Hematopoietic multipotent progenitor cell treated with erythropoietin and hydrocortisone succinate and interleukin-3 and kit ligand, for 8 days (in vitro differentiated cells): ENCODE results near the gene LANCL3.
"Not testable (repeated sequence)": the region's sequence is repeated elsewhere in the genome, so short reads cannot be mapped to it uniquely, and the experiment has no call there.

ENCODE experiments used
- DNase-seq: peaks from one replicate; pipeline ENCODE4 v3.0.0-alpha.2; 2015

The LANCL3 gene

DNA sequence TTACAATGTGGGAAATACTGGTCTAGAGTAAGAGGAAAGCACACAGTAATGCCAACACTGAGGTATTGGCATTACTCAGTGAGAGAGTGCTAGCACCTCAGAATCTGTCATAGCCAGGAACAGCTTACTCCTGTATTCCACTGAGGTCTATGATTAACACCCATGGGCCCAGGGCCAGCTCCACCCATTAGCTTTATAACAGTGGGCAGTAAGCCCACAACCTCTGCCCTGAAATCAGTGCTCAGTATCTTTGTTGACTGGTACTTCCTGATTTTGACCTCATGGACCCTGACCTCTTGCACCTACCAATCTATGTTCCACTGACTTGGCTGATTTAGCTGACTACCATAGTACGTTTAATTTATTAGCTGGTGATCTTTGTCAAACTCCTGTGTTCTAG, 56.1 kb downstream of the LANCL3 start:
- peak; percentile 34 for DNase-seq

DNA sequence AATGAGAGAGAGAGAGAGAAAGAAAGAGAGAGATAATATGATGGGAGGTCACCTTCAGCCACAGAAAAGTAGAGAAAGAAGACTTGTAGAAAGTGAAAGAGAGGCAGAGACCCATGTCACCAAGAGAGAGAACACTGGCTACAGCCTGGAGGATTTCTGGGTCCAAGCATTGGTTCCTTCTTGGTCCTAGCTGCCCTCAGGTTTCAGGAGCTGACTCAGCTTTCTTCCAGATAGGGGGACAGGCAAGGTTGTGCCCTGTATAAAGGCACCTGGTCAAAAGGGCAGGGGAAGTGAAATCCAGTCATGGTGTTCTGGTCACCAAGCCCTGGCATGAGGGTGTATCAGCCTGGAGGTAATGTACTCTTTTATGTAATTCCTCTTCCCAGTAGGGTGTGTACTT, 66.6 kb downstream of the LANCL3 start:
- no peak for DNase-seq

DNA sequence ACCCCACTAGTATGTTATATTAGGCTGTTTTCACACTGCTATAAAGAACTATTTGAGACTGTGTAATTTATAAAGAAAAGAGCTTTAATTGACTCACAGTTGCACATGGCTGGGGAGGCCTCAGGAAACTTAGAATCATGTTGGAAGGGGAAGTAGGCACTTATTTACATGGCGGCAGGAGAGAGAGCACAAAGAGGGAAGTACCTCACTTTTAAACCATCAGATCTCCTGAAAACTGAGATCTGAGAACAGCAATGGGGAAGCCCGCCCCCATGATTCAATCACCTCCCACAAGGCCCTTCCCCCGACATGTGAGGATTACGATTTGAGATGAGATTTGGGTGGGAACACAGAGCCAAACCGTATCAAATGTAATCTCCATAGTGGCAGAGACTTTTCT, 68.7 kb downstream of the LANCL3 start:
- DNase-seq = no peak

DNA sequence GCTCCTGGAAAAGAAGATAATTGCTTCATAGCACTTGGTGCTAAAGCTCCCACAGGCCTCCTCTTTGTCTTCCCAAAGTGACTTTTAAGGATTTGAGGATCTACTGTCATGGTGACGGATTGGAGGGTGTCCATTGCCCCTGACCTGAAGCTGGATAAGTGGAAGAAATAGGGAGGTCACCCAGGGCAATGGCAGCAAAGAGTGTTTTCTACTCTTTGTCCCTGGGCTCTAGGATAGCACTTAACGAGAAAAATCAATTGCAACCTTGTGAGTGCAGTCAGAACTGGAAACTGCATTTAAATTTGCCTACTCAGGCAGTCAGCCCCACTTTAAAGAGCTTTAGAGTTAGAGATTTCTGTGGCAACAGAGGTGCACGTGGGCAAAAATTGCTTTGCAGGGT, 70.4 kb downstream of the LANCL3 start:
- DNase-seq = no peak

DNA sequence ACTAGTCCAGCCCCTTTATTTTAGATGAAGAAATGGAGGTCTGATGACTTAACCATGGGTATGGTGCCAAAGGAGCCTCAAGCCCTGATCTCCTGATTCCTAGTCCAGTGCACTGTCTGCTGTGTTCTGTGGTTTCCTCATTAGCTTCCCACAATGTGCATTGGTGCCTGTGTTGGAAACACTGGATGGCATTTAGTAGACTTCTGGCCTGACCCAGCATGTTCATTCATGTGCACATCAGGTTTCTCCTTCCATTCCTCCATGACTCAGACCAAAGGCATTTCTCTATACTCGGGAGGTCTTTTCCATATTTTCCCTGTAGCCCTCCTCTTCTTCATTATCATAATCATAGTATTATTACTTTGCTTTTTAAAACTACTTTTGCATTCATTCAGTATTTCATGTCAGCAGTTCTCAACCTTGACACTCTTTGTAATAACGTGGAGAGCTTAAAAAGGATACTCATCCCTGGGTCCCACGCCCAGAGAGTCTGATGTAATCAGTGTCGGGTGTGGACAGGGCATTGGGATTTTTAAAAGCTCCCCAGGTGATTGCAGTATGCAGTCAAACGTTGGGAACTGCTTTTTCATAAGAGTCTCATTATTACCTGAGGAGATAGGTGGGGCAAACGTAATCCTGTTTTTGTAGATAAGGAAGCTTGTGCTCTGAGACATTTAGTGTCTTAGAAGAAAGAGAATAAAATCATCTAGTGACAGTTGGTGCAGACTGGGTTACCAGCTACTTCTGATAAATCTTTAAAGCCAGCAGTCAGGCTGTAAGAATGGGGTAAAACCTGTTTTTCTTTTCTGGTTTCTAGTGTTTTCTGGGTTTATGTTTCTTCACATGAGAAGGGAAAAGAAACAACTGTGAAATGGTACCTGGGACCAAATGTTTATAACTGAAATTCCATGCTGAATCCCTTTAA, 73.2 kb downstream of the LANCL3 start:
- no peak for DNase-seq

DNA sequence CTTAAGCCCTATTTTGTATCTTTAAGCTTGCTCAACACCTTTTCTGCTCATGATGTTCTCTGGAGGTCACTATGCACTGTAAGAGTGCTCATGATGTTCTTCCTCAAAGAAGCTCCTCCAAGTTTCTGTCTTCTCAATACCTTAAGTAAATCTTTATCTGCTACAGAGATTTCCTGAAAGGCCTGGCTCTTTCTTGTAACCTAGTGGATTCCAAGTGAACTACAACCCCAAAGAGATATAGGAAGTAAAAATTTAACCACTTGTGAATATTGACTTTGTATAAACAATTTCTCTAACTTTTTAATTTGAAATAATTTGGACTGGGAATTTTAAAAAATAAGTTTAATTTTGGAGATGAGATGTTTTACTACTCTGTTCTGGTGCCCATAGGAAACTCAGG, 74.8 kb downstream of the LANCL3 start:
- peak; percentile 33 for DNase-seq

DNA sequence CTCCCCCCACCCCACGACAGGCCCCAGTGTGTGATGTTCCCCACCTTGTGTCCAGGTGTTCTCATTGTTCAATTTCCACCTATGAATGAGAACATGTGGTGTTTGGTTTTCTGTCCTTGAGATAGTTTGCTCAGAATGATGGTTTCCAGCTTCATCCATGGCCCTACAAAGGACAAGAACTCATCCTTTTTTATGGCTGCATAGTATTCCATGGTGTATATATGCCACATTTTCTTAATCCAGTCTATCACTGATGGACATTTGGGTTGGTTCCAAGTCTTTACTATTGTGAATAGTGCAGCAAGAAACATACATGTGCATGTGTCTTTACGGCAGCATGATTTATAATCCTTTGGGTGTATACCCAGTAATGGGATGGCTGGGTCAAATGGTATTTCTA, 79.4 kb downstream of the LANCL3 start:
- not testable (repeated sequence) for DNase-seq

DNA sequence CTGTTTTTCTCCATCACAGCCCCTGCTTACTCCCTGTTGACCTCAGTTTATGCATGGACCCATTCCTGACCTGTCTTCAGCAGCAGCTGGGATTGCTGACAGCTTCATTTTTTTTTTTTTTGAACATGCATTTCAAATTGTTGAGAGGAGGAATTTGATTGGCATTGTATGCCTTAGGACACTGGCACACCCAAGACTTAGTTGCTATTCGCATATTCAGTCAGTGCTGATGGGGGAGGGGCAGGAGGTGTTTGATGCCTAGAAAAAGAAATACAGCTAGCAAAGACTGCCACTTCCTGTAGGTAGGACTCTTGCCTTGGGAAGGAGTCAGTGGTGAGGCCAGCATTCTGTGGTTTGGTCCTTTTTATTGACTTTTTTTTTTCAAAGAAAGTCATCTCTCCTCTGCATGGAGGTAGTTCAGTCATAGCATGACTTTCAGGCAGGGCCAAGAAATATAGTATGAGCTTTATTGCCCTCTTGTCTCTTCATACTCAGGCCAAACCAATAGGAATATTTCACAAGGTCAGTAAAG, 80.5 kb downstream of the LANCL3 start:
- peak; percentile 68 for DNase-seq

DNA sequence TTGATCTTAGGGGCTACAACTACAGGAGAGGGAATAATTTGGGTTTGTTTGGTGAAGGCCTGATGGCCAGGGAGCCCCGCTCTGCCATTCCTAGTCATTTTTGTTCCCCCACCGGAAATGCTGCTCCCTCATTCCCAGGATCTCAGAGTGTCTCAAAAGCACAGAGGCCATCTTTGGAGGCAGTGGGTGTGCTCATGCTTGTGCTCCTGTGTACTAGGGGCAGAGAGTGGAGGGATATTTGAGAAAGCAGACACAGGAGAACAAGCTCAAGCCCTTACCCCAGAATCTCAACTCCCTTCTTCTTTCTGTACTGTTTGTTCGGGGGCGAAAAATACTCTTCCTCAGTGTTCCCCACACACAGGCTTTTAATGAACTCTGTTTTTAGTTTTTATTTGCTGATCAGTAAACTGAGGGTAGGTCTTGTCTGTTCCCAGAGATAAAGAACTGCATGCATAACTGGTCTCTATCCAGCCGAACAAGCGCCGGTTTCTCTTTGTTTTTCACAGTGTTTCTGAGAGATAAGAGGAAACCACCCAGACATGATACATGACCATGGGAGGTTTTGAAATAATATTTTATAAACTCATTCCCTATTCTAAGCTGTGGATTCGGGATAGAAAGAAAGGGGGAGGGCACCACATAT, 81.2 kb downstream of the LANCL3 start:
- peak; percentile 96 for DNase-seq

DNA sequence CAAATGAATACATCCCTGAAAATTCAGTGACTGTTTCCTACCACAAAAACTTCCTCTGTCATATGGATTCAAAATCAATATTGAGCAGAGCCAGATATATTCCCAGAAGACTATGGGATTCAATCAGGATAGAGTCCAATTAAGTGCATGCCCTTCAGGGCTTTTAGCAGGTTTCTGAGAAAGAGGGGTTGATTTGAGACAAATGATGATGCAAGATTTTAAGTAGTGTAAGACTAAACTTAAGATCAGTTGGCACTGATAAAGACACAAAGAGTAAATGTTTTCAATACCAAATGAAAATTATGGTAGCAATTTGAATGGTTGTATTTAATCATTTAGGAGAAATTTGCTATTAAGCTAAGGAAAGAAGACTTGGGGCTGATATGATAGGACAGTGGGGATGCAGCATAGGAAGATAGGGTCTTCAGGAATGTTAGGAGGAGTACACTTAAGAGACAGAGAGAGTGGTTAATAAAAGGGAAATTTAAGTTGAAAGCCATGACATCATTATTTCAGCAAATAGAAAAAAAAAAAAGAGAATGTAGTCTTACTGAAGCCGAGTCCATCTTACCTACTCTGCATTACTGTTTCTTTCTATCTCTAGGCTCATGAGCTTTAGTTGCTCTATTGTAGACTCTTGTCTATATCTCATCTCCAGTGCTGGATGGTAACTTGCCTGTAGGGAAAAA, 82.1 kb downstream of the LANCL3 start:
- peak; percentile 47 for DNase-seq

DNA sequence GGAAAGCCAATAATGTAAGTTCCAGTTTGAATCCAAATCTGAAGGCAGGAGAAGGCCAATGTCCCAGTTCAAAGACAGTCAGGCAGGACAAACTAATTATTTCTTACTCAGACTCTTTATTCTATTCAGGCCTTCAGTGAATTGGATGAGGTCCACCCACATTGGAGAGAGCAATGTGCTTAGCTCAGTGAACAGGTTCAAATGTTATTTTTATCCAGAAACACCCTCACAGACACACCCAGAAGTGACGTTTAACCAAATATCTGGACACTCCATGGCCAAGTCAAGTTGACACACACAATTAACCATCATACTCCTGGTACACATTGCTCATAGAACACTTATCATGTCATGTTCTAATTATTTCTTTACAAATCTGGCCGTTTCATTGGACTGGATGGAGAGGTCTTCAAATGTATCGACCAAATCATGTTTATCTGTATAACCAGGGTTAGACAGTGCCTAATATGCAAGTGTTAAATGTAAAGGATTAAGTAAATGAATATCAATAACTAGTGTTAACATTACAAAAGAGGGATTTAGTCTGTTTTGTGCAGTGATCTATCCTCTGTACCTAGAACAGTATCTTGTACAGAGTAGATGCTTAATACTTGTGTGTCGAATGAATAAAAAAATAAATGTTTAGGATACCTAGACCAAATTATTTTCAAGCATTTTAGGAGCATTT, 87.0 kb downstream of the LANCL3 start:
- no peak for DNase-seq

DNA sequence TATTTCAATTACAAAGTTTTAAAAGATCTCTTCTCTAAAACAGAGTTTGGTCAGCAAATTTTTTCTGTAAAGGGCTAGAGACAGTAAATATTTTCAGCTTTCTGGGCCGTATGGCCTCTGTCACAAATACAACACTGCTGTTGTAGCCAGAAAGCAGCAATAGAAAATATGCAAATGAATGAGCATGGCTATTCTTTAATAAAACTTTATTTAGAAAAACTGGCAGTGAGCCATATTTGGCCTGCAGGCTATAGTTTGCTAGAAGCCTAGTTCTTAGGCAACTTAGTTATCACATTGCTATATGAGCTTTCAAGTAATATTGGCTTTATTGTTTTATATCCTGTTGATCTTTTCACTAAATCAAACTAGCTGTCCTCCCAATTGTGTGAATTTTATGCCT, 87.6 kb downstream of the LANCL3 start:
- DNase-seq = no peak

DNA sequence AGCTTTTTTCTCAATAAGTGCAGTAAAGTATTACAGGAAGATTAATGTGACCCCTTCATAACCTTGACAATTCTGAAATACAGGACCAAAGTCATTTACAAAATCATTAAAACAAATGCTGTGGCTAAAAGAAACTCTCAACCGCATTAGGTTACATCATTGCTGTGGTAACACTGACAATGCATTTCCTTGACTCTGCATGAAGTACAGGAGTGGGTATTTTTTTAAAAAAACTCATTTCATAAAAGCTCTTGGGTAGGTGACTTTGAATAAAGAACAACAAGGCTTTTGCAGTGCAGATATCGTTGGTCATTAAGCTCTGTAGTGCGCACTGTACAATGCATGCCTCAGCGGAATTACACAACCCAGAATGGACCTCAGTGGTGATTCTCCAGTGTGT, 90.7 kb downstream of the LANCL3 start:
- DNase-seq = no peak

DNA sequence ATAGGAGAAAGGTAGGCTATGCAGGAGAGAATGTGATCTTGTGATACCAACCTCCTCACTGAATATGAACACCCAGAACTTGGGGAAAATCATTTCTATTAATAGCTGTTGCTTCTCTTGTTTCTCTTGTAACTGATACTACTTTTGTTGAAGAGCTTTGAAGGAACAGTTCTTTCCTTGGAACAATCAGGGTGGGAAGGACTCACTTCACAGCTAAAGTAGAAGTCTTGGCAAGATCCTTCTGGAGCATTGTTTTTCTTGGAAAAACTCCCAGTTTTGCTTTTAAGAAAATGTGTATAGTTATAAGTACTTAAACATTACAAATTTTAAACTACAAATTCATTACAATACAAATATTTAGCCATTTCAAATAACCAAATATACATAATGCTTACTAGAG, 95.1 kb downstream of the LANCL3 start:
- DNase-seq = no peak

DNA sequence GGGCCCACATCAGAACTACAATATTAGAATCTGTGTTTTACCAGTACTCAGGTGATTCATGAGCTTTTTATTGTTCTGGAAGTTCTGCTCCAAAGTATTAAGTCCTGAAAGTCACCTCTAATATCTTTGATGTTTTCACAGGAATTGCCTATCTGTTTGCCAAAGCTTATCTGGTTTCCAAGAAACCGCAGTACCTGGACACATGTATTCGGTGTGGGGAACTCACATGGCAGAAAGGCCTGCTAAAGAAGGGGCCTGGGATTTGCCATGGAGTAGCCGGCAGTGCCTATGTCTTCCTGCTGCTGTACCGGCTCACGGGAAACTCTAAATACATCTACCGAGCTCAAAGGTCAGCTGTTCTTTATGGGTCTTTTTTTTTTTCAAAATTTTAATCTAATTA, 95.7 kb downstream of the LANCL3 start:
- DNase-seq = no peak

DNA sequence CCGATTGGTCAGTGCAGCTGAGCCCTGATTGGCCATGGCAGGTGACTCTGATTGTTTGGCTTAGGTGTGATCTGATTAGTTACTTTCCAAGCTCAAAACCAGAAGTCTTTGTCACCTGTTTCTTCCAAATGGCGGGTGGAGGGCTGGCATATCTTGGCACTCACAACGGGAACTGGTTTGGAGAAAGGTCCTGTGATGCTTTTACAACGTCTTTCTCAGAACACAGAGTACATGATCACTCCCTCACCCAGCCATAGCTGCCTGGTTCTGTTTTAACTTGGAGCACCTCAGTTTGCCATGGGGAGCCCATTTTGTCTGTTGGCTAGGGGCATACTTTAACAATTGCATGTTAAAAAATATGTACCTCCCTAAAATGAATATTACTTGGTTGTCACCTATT, 101.1 kb downstream of the LANCL3 start:
- DNase-seq = no peak

DNA sequence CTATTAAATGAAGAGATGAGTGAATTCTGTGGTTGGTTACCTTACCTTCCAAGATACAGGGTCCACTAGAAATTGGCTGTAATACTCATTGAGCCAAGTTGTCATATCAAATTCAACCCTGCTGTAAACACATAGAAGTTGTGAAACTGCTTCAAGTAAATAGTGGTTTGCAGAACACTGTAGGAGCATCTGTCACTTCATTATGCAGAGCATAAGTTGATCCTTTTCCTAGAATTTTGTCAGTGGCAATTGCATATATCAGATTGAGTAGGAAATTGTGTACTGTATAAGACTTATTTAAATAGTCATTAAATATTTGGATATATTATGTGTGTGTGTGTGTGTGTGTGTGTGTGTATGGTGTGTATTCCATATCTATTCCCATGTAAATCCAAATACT, 105.3 kb downstream of the LANCL3 start:
- DNase-seq = no peak

DNA sequence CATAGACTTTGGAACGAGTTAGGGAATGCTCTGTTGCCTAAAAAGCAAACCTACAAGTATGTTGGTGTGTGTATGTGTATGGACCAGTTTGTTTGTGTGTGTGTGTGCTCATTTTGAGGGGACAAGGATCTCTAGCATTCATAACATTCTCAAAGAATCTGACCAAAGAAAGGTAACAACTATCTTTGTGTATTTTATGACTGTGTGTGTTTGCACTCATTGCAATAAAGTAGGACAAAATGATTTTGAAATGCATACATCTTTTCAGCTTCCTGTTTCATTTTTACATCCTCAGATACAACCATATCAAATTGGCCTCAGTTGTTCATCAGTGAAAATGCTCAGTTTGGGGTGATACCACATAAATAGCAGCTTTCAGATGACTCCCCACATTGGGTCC, 105.8 kb downstream of the LANCL3 start:
- DNase-seq = no peak

DNA sequence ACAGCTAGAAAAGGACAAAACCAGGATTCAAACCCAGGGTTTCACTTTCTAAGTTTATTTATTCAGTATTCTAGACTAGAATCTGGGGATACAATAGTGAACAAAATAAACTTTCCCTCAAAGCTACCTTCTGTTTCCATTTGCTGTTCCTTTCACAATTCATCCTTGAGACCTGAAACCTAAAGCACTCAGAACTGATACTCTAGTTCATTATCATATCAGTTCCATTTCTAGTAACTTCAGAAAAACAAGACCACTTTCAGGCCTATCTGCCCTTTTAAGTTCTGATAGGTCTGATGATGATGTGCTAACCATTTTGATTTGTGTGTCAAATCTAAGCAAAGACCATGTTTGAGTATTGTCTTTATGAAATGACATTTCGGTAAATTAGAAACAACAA, 106.3 kb downstream of the LANCL3 start:
- no peak for DNase-seq

DNA sequence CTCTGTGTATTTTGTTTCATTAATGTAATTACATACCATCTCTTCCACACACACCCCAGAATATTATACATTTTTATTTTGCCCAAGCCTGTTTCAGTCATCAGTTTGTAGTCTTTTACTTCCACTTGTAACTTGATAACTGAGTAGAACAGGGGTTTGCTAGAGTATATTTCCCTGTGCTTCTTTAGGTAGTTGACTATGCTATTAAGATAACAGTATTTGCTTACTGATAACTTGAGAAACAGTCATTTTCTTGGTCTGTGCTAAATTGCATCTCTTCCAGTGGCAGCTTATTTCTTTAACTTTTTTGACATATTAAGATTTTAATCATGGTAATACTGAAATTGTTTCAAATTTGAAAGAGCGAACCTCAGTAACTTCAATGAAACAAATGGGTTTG, 107.1 kb downstream of the LANCL3 start:
- no peak for DNase-seq

DNA sequence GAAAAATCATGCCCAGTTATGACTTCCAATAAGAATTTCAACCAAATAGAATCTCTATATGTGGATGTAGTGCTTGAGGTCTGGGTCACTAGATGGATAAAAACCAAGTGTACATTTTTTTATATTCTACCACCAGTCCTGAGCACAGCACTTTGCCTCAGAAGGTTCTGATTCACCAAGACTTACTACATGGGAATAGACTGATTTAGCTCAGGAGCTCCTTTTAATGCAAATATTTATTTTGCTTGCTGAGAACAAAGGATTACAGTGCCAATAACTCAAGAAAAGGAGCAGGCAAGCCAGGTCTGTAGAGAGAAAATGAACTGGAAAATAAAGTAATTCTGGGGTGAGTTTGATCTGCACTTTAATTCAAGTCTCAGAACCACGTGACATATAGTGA, 107.8 kb downstream of the LANCL3 start:
- DNase-seq = no peak

DNA sequence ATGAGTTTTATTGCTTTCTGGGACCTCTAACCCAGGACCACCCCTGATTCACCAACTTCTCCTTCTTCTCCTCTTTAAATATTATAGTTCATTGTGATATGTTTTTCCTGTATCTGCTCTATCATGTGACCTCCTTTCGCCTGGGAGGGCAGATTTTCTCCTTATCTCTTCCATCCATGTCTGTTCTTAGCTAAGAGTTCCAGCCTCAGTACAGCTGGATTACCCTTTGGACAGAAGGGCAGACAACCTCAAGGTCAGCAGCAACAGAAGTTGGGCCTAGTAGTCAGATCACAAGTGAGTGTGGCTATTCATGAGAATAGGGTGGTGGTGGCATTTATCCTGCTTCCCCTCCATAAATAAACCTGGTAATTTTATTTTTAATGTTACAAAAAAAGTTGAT, 108.4 kb downstream of the LANCL3 start:
- DNase-seq = peak; percentile 87

DNA sequence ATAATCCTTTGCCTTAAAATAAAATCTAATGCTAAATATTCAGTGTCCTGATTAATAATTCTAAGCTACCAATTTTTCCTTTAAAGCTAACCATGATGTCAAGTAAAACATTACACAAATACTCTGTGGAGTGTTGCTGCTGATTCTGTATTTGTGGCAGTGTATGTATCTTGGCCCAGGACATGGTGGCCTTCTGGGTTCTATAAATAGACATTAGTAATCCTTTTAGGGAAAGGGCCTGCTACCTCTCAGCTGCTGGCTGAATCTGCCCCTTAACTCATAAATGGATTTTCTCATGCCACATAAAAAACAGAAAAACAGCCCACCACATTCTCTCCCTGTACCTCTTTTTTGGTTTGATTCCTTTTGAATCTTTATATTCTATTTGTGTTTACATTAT, 113.0 kb downstream of the LANCL3 start:
- no peak for DNase-seq
